GM18526 (cell line): ENCODE results near the gene LIN52.

Experiments
- POLR2A ChIP-seq: IDR thresholded peaks from 3 replicates; pipeline ENCODE4 v1.6.1; 2011; ENCODE audit not compliant: insufficient read length; ENCODE audit errors: extremely low read depth

LIN52 gene, protein sequence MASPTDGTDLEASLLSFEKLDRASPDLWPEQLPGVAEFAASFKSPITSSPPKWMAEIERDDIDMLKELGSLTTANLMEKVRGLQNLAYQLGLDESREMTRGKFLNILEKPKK

DNA sequence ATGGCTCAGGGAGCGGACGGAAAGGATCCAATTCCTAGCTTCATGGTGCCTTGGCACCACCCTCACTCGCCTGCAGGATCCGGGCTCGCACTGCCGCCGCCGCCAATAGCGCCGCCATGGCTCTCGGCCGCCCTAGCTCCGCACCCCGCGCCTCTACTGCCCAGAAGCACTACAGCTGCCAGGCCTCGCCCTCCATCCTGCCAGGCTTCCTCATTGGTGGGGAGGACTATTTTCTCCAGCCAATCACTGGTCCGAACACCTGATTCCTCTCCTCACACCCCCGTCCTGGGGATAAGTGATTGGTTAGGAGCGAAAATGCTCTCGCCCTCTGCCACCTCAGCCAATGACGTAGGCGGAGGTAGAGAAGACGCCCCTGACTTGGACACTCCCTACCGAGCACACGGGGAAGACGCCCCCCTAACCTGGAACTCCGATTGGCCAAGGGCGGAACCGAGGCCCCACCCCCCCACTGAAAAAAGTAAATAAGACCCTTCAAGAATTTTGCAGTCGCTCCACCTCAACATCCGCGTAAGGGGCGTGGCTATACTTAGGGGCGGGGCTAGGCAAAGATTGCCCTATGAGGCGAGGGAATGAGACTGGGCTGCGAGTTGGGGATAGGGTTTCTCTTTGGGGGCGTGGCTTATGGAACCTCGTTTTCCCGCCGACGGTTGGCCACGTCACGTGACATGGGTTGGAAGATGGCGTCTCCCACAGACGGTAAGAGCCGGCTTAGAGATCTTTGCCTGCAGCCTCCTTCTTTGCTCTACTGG is at the start of gene LIN52, which contains the start of gene ALDH6A1:
Gene LIN52 (plus strand): TSS at position 680 of the 770 bp plus-strand sequence. CDS start 19 bp downstream, at position 699.
Gene ALDH6A1 (minus strand): TSS at position 177 of the 770 bp plus-strand sequence. CDS start 59 bp downstream, at position 118.
- TF ChIP-seq POLR2A, result peak; percentile 74

DNA sequence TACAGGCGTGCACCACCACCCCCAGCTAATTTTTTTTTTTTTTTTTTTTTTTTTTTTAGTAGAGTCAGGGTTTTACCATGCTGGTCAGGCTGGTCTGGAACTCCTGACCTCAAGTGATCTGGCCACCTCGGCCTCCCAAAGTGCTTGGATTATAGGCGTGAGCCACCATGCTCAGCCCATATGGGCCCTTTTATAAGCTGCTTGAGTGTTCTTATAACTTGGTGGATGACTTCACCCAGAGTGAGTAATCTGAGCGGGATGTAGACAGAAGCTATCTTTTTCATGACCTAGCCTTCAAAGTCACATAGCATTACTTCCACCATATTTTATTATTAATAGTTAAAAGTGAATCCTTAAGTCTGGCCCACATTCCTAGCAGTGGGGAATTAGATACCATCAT is 49.2 kb upstream of the LIN52 start:
- no peak for TF ChIP-seq POLR2A

DNA sequence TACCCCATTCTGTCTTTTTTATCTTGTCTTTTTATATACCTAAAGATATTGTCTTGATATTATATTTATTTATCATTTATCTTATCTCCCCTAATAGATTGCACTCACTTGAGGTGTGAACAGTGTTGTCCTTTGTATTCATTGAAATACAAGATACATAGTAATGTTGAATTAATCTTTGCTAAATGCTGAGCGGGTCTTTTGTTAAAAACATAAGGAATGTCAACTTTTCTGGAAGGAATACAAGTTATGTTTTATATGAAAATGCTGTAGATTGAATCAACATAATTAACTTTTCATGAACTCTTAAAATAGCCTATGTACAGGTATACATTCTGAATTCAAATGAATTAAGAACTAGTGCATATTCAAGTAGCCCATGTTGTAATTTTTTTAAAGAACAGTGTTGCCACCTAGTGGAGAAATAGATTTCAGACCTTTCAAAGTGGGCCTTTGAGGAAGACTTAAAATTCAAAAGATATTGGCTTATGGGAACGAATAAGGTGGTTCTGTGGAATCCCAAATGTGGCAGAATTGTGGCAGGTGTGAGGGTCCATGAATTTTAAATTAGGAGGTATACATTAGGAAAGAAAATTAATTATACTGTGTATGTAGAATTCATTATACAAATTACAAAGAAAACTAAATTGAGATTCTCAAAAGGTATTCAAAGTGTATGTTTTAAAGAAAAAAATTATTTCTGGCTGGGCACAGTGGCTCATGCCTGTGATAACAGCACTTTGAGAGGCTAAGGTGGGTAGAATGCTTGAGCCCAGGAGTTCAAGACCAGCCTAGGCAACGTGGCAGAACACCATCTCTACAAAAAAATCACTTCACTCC is 46.5 kb upstream of the LIN52 start:
- no peak for TF ChIP-seq POLR2A

DNA sequence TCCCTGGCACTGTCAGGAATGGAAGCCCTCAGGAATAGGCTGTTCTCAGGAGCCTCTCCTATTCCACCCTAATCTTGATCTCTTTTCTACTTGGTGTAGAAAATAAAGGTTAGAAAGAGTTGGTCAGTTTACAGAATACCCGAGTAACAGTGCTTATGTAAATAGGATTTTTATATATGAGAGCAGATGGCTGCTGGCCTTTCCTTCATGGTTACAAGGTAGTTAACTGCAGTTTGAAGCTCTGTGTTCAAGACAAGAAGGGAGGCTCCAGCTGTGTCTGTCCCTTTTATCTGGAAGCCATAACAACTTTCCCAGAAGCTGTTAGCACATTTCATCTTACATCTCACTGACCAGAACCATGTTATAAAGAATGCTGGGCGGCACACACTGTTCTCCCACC is 42.5 kb upstream of the LIN52 start:
- TF ChIP-seq POLR2A, result no peak

DNA sequence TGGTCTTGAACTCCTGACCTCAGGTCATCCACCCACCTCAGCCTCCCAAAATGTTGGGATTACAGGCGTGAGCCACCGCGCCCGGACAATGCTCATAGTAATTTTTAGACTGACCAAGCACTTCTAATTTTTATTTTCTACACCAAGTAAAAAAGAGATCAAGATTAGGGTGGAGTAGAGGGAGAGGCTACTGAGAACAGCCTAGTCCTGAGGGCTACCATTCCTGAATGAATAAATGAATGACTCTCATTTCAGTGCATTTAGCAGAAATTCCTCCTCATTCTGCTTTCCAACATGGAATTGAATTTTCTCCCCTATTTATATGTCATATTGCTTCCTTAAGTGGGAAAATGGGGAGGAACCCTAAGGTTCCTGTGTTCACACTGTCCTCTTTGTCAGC is 39.2 kb upstream of the LIN52 start:
- TF ChIP-seq POLR2A, result no peak

DNA sequence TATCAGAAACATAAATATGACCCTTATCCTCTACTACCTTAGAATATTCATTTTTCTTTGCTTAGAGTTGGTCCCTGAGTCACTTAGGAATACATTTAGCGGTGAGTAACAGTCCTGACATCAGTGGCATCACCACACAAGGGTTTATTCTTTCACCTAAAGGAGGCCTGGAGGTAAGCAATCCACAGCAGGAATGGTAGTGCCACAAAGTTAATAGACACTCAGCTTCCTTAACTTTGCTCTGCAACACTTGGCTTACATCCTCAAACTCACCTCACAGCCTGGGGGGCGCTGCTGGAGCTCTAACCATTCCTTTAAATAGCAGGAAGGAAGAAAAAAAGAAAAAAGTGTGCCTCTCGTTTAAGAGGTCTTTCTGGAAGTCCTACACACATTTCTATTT is 36.5 kb upstream of the LIN52 start:
- no peak for TF ChIP-seq POLR2A

DNA sequence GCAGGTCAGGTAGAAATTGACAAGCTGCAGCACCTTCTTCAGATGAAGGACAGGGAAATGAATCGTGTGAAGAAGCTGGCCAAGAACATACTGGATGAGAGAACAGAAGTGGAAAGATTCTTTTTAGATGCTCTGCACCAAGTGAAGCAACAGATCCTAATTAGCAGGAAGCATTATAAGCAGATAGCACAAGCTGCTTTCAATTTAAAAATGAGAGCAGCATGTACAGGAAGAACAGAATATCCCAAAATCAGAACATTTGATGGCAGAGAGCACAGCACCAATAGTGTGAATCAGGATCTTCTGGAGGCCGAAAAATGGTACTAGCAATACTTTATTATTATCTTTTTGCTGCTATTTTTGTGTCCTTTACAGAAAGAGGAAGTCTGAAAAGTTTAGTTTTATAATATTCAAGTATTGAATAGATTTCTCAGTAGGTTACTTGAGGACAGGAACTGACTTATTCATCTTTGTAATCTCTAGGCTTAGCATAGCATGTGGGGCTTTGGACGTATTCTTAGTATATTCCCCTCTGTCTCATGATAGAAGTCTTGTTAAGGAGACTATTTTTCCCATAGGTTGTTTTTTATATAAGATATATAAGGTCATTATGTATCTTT is 34.8 kb upstream of the LIN52 start:
- no peak for TF ChIP-seq POLR2A

DNA sequence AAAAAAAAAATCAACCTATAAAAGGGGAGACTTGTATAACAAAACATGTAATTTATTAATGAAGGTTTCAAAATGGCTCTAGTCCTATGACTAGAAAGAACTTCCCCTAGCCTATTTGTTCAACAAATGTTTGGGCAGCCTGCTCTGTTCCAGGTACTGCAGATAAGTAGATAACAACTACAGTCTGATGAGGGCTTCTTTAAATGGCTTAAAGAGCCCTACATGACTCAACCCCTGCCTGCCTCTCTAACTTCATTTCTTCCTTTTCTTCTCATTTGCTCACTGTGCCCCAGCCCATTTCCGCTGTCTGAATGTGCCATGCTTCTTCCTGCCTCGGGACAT is 22.0 kb upstream of the LIN52 start:
- no peak for TF ChIP-seq POLR2A

DNA sequence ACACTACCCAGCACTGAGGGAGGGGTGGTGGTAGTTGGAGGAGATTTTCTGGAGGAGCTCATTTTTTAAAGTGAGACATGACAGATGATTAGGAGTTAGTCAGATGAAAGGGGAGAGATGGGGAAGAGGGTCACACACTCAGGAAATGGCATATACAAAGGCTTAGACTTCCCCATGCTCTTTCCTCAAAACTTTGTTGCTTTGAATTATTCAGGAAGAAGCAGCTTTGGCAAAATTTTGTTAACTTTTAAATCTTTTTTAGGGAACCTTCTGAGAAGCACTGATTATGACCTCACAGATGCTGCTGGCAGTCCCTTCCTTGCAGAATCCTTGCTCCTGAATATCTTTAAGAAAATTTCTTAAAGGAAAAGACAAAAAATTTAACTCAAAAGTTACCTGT is 20.3 kb upstream of the LIN52 start:
- TF ChIP-seq POLR2A, result no peak

DNA sequence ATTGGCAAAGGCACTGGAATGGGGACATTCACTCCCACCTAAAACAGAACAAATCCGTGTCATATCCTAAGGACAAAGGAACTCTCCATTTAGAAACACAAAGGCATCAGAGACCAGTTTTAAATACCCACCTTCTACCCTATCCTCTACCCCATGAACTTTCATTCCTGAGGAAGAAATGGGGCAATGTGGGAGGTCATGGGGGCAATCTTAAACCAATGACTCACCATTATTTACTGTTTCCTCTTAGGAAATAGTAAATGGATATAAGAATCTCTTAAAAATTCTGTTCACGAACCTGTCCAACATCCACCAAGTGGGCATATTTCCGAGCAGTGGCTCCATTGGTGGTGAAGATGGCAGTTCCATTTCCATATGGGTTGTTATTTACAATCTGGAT is 19.9 kb upstream of the LIN52 start:
- no peak for TF ChIP-seq POLR2A

DNA sequence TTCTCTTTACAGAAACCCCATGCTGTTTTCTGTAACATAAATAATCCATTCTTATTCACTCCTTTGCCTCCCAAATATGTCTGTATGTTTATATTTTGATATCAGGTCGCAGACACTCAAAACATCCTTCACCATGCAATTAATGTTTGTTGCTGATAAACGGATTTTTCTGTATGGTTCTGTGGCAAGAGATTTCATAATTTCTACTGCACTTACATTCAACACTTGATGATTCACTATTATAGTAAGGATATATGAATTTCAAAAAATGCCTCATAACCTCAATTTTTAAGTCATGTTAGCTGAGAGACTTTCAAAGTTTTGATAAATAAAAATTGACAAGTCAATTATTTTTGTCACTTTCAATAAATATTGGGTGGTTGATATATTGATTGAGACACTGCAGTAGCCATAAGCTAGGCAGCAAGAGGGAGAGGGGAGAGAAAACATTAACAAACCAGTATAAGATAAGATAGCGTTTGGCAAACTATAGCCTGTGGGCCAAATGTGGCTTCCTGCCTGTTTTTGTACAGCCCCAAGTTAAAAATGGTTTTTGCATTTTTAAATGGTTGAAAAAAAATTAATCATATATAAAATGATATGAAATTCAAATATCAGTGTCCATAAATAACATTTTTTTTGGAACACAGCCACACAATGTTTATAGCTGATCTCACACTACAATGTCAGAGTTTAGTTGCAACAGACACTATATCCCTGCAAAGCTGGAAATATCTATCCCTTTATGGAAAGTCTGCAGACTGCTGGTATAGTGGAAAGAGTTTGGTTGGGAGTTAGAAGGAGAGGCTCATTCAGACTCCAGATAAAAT is 18.8 kb upstream of the LIN52 start:
- TF ChIP-seq POLR2A, result no peak

DNA sequence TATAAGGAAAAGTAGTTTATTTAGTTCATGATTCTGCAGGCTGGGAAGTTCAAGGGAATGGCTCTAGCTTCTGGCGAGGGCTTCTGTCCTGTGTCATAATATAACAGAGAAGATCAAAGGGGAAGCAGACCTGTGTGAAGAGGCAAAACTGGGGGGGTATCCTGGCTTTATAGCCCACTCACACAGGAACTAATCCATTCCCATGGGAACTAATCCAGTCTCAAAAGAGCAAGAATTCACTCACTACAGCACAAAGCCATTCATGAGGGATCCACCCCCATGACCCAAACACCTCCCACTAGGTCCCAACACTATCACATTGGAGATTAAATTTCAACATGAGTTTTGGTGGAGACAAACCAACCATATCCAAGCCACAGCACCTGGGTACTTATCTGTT is 7.4 kb upstream of the LIN52 start:
- TF ChIP-seq POLR2A, result no peak

DNA sequence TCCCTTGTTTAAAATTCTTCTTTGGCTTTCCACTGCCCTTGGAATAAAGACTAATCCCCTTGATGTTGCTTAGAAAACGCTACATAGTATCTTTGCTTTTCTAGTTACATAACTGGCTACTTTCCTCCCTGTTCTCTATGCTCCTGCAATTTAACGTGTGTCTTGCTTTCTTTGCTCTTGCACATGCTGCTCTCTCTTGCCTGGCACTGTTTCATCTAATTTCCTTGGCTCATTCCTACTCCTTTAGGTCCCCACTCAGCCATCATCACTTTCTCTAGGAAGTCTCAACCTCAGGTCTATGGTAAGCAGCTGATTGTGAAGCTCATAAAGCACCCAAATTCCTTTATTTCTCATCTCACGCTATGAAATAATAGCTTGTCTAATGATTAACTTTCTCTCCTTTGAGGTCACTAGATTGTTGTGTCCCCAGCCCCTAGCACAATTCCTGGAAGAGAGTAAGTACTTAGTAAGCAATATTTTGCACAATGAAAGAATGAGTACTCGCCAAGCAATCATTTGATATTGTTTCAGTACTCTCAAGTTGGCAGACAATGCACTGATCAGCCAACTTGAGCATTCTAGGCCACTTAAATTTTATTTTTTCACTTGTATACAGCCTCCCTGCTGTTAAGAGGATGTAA is 3.8 kb upstream of the LIN52 start:
- no peak for TF ChIP-seq POLR2A

DNA sequence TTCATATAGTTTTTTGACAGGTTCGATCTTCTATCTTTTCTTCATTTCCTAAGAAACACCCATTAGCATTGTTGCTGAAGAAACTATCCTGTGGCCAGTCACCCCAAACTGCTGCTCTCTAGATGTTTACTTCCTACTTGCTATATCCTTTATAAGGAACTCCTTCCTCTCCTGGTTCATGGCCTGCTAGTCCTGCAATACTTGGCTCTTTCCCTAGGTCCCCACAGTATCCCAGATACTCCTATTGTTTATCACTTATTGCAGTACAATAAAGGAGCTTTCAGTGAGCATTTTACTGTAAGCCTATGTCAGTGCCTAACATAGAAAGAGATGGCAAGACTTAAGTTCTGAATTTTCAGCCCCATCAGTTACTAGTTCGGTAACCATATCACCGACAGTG is 3.3 kb upstream of the LIN52 start:
- no peak for TF ChIP-seq POLR2A
